Lung (tissue), 12 donors: ENCODE measurements around the gene TPCN2. TPM values are rescaled to one million over a fixed set of nuclear protein-coding genes. Genes with fewer than 3 reads are reported as not detected.

Experiments
- ATAC-seq: fragments of 200-7000 bp; cut with Tn5 transposase; one replicate; pipeline ENCODE4 v1.9.1; 2020; ENCODE audit warnings: moderate number of reproducible peaks; ENCODE audit not compliant: insufficient read depth, low FRiP score
- DNase-seq, 3 donors: peaks; one replicate each; pipeline ENCODE4 v3.0.0-alpha.2; 2013 to 2017
- H3K27ac ChIP-seq, 2 donors: one replicate each; pipeline ENCODE4 v1.5.1; 2013; ENCODE audit warnings: mild to moderate bottlenecking in 2 of 2, moderate library complexity in 2 of 2, control low read depth in 1 of 2, inconsistent platforms in 1 of 2, low read depth in 1 of 2, low read length in 1 of 2
- H3K27me3 ChIP-seq, 3 donors: one replicate each; pipeline ENCODE4 v1.5.1; 2013; ENCODE audit warnings: low read length in 2 of 3; ENCODE audit not compliant: control insufficient read depth in 3 of 3, insufficient read depth in 3 of 3
- H3K36me3 ChIP-seq, 4 donors: one replicate each; pipeline ENCODE4 v1.5.1; 2013; ENCODE audit warnings: low read length in 4 of 4, mild to moderate bottlenecking in 1 of 4, moderate library complexity in 1 of 4; ENCODE audit not compliant: control insufficient read depth in 4 of 4, insufficient read depth in 4 of 4
- H3K4me1 ChIP-seq, 5 donors: one replicate each; pipeline ENCODE4 v1.5.1; 2013; ENCODE audit warnings: low read length in 5 of 5, mild to moderate bottlenecking in 2 of 5, moderate library complexity in 1 of 5; ENCODE audit not compliant: control insufficient read depth in 5 of 5, insufficient read depth in 5 of 5
- H3K4me3 ChIP-seq: one replicate; pipeline ENCODE4 v1.5.1; 2013; ENCODE audit warnings: mild to moderate bottlenecking, control low read depth, moderate library complexity
- H3K9ac ChIP-seq, 2 donors: one replicate each; pipeline ENCODE4 v1.5.1; 2013; ENCODE audit warnings: low read length in 2 of 2, control low read depth in 1 of 2; ENCODE audit not compliant: insufficient read depth in 1 of 2
- H3K9me3 ChIP-seq, 4 donors: one replicate each; pipeline ENCODE4 v1.5.1; 2013; ENCODE audit warnings: low read length in 3 of 4, mild to moderate bottlenecking in 1 of 4, moderate library complexity in 1 of 4; ENCODE audit not compliant: control insufficient read depth in 4 of 4, insufficient read depth in 3 of 4
- WGBS, 2 donors: extraction: QIAGEN DNeasy Blood & Tissue Kit; methylation state at CpG; one replicate each; pipeline ENCODE4 v1.1.7; 2013; 5-methylcytosine and 5-hydroxymethylcytosine counted together
- polyA plus RNA-seq, 2 donors: library from polyadenylated mRNA; stranded (reverse); fragments of 200-250 nt; gene quantifications; one replicate each; pipeline ENCODE4 v1.2.1, GENCODE V29; 2013
- total RNA-seq, 2 donors: library from RNA; depleted of rRNA in 1 of 2; stranded (reverse); fragments of >200 nt in 1 of 2; gene quantifications; one replicate each; pipeline ENCODE4 v1.2.1, GENCODE V29; 2014 to 2021
- TF ChIP-seq, protein P1 (sequence below): IDR thresholded peaks from 2 replicates; pipeline ENCODE4 v1.5.1; 2012; ENCODE audit warnings: mild to moderate bottlenecking; ENCODE audit errors: control extremely low read depth, extremely low read depth
- donor health status: control.
- donor health status: control.
- donor health status: Bipolar disorder and iron deficiency.
- donor health status: healthy.
- donor health status: DM: yes; HTN: yes; CAD: no.

Gene TPCN2
- total and polyA plus RNA-seq, 4 donors, result 10.0 to 25.0 (median 14.5) TPM

DNA sequence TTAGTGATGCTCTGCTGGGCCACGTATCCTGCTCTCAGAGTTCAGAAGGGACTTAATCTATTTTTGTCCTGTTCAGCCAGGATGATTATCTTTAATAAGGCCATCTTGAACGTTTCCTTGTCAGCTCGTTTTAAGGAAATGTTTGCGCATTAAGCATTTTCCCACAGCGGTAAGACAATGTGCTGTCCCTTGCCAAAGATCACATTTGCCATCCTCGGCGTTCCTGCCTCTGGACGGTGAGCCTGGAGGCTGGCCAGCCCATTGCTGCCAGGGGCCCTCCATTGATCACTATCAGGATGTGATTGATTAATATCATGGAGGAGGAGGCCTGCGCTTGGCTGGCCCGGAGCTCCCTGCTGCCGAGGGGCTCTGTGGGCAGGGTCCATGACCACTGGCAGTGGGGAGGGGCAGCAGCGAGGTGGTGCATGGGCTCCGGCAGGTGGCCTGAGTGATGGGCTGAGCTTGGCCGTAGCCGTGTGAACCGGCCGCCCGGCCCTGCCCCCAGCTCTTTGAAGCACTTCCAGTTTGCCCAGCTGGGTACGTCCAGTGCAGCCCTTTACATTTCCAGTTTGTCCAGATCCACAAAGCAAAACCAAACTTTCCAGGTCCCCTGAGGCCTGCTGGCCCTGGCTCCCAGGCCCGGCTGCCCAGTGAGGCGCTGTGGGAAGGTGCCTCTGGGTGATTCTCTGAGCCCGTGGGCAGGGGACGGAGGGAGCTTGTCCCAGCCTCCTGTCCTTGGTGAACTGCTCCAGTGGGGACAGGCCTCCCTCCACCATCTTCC is 57.5 kb downstream of the TPCN2 start:
- 50 to 75% methylated on average over 23 of the region's 23 CpGs for WGBS, 2 donors

DNA sequence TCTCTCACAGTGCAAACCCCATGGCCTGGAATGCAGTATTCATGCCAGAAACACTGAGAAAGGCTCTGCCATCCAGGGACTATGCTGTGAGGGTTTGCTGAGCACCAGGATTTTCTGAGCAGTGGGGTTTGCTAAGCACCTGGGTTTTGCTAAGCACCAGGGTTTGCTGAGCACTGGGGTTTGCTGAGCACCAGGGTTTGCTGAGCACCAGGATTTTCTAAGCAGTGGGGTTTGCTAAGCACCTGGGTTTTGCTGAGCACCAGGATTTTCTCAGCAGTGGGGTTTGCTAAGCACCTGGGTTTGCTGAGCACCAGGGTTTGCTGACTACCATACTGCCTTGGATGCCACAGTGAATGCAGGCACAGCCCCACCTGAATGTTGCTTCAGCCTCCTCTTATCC is 58.7 kb downstream of the TPCN2 start:
- Histone ChIP-seq H3K9me3 (no peaks in the 10 kb centered on the region), H3K9ac (no peak overlapping the region), H3K4me3 (no peak overlapping the region), H3K27ac (no peak overlapping the region), H3K4me1 (peaks cover 0 to 47% (median 12%) of the 10 kb centered on the region in 5 donors), H3K27me3 (no peaks in the 10 kb centered on the region), H3K36me3 (no peaks in the 10 kb centered on the region)
- TF ChIP-seq, protein P1, sequence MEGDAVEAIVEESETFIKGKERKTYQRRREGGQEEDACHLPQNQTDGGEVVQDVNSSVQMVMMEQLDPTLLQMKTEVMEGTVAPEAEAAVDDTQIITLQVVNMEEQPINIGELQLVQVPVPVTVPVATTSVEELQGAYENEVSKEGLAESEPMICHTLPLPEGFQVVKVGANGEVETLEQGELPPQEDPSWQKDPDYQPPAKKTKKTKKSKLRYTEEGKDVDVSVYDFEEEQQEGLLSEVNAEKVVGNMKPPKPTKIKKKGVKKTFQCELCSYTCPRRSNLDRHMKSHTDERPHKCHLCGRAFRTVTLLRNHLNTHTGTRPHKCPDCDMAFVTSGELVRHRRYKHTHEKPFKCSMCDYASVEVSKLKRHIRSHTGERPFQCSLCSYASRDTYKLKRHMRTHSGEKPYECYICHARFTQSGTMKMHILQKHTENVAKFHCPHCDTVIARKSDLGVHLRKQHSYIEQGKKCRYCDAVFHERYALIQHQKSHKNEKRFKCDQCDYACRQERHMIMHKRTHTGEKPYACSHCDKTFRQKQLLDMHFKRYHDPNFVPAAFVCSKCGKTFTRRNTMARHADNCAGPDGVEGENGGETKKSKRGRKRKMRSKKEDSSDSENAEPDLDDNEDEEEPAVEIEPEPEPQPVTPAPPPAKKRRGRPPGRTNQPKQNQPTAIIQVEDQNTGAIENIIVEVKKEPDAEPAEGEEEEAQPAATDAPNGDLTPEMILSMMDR, result no peak
- ATAC-seq (no peak), DNase-seq (no peak)

More for the DNA sequence above, 57.5 kb downstream of the TPCN2 start:
- H3K27me3 ChIP-seq, result no peaks in the 10 kb centered on the region
- ATAC-seq (no peak), DNase-seq (peak; percentile 46 to 95 (median 87))
- H3K9me3 ChIP-seq, result no peaks in the 10 kb centered on the region
- peaks cover 0 to 44% (median 12%) of the 10 kb centered on the region in 5 donors for H3K4me1 ChIP-seq
- no peak overlapping the region for H3K9ac ChIP-seq
- H3K4me3 ChIP-seq, result no peak overlapping the region
- H3K27ac ChIP-seq, result peak overlapping the region in 1 of 2 donors; percentile 35
- TF ChIP-seq, protein P1, result no peak
- no peaks in the 10 kb centered on the region for H3K36me3 ChIP-seq

DNA sequence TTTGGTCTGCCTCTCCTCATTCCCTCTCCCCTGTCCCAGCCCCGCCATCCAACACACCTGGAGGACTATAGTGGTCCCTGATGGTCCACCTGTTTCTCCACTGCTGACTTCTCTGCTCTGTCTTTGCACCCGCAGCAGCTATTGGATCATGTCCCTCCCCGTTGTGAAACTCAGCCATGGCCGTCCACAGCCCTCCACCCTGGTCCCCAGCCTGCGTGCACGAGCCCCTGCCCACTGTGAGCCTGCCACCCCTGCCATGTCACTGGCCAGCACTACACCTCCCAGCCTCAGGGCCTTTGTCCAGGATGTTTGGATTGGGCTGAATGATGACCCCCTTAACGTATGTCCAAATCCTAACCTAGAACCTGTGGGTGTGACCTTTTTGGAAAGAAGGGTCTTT is 59.3 kb downstream of the TPCN2 start:
- 95 to 98% methylated on average over 7 of the region's 7 CpGs for WGBS, 2 donors

More for the DNA sequence above, 59.3 kb downstream of the TPCN2 start:
- no peak for ATAC-seq
- H3K4me3 ChIP-seq, result no peak overlapping the region
- peaks cover 0 to 49% (median 12%) of the 10 kb centered on the region in 5 donors for H3K4me1 ChIP-seq
- no peaks in the 10 kb centered on the region for H3K36me3 ChIP-seq
- H3K27me3 ChIP-seq, result no peaks in the 10 kb centered on the region
- no peak overlapping the region for H3K27ac ChIP-seq
- no peak for DNase-seq
- H3K9ac ChIP-seq, result no peak overlapping the region
- TF ChIP-seq, protein P1, result no peak
- H3K9me3 ChIP-seq, result no peaks in the 10 kb centered on the region
